Fibroblast of skin of left biceps (primary cell): ENCODE results near the gene JOSD2.
"Not testable (repeated sequence)": the region's sequence is repeated elsewhere in the genome, so short reads cannot be mapped to it uniquely, and the experiment has no call there.

Experiments
- DNase-seq, 2 experiments: peaks; one replicate each; pipeline ENCODE4 v3.0.0-alpha.2; 2013; ENCODE audit warnings: low read depth in 2 of 2

JOSD2 gene

DNA sequence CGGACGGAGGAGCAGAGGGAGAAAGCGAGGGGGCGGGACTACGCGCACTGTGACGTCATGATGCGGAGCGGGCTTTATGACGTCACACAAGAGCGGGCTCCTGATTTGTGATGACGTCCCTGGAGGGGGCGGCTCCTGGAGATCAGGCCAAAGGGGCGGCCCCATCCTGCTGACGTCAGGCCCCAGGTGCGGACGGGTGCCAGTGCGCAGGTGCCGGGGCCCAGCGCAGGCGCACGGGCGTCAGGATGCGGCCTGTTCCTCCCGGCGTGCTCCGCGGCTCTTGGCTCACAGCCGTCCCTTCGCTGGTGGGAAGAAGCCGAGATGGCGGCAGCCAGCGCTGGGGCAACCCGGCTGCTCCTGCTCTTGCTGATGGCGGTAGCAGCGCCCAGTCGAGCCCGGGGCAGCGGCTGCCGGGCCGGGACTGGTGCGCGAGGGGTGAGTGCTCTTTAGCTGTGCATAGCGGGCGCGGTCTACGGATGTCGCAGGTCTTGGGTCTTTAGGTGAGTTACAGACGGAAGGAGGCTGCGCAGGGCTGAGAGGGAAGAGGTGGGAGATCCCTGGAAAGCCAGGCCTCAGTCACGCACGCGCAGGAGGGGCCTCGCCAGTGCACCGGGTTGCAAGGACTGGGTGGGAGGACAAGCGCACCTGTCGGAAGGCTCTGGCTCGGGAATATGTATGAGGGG lies 34.6 kb downstream of the JOSD2 start, which contains the start of the genes EMC10 and GARIN5A:
Gene EMC10 (plus strand): TSS at position 284 of the 683 bp plus-strand sequence. CDS start 38 bp downstream, at position 322.
Gene GARIN5A (minus strand): TSS at position 625 of the 683 bp plus-strand sequence. CDS start 460 bp downstream, at position 165.
- peak; percentile 78 to 82 for DNase-seq

DNA sequence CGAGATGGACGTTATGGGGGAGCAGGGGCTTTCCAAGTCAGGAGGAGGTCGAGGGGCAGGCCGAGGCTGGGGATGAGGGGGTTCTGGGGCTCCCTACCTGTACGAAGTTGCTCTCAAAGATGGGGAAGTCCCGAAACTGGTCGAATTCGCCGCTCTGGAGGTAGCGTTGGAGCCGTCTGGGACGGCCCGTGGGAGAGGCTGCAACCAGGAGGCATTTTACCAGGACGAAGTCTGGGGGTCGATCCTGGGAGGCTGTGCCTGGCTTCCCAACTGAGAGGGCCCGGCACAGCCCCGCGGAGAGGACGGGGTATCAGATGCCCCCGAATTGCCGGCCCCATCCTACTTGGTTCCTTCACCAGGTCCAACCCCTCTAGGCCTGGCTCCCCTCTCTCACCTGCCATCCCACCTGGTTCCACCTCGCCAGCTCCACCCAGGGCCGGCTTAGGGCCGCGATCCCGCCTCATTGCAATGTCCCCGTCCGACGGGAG lies 35.2 kb downstream of the JOSD2 start:
- no peak for DNase-seq

DNA sequence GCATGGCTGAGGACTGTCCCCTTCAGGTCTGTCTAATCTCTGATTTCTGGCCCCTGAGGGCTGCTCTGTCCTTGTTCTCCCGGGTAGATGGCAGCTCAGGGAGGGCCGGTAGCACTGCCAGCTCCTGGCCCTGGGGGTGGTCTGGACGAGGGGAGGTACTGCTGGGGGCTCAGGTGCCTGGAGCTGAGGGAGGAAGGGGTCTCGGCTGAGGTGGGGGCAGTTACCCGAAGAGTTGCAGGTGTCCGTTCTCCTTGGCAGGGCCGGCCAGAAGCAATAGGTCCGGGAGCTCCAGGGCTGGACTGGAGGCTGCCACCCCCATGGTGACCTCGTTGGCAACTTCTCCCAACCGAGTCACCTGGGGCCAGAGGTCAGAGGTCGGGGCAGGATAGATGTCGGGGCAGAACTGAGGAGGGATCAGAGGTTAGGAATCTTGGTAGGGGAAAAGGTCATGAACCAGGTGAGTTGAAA lies 35.9 kb downstream of the JOSD2 start:
- DNase-seq, result no peak

DNA sequence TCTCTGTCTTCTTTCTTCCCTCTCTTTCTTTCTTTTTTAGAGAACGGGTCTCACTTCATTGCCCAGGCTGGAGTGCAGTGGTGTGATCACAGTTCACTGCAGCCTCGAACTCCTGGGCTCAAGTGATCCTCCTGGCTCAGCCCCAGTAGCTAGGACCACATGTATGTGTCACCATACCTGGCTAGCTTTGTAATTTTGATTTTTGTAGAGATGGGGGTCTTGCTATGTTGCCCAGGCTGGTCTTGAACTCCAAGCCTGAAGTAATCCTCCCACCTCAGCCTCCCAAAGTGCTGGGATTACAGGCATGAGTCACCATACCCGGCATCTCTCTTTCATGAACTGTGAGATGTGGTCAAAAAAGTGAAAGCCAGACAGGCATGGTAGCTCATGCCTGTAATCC lies 37.7 kb downstream of the JOSD2 start:
- not testable (repeated sequence) for DNase-seq

DNA sequence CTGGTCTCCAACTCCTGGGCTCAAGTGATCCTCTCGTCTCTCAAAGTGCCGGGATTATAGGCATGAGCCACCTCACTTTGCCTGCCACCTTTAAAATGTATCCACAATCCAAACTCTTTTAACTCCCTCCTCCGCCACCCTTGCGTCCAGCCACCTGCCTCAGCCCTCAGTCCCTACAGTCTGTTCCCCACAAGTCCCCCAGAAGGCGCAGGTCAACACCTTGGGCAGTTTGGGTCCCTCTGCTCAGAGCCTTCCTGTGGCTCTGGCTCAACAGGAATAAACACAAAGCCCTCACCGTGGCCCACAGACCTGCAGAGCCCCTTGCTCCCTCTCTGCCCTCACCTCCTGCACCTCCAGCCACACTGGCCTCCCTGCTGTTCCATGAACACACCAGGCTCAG lies 42.2 kb downstream of the JOSD2 start:
- DNase-seq, result no peak

DNA sequence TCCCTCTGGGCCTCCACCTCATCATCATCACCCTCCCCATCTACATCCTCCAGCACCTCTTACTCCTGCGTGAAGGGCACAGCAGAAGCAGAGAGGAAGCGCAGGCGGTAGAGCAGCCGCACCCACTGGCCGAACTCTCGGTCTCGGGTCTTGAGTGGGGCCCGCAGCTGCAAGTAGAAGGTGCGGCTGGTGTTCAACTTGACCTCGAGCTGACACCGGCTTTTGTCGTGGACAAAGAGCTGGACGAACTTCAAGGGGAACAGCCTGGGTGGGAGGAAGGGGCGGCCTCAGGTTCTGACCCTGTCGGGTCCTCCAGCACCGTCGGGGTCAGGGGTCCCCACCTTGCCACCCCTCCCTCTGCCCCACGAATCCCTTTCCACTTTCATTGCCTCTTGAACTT lies 43.4 kb downstream of the JOSD2 start:
- no peak for DNase-seq

DNA sequence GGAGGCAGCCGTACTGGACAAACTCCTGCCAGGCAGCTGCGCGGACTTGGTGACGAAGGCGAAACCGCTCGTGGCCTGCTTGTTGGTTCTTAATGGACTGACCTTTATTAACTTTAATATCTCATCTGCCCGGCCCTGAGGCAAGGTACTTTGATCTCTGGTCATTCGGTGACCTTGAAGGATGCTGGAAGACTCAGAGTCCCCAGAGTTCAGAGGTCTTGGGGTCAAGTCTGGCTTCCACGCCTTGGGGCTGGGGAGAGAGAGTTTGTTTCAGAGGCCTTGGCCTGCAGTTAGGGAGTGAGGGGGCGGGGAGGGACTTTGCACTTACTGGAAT lies 44.3 kb downstream of the JOSD2 start:
- no peak for DNase-seq

GRCh38 chr19:50465986-50466705 lies 44.8 kb downstream of the JOSD2 start:
- DNase-seq, result no peak

DNA sequence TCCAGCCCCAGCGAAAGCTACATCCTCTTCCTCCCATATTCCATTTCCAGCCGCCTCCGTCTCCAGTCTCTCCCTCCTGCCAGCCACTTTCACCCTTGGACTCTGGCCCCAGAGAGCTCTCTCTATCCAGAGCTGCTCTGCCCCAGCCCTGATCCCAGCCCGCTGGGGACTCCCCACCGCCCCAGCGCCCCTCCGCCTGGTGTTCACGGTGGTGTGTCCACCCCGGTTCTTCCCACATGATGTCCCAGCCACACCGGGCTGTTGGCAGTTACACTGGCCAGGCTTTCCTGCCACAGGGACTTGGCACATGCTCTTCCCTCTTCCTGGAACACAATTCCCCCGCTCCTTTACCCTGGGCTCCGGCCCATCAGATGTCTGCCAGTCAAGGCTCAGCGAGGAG lies 46.0 kb downstream of the JOSD2 start:
- DNase-seq, result no peak

GRCh38 chr19:50464348-50464747 lies 46.6 kb downstream of the JOSD2 start:
- no peak for DNase-seq

DNA sequence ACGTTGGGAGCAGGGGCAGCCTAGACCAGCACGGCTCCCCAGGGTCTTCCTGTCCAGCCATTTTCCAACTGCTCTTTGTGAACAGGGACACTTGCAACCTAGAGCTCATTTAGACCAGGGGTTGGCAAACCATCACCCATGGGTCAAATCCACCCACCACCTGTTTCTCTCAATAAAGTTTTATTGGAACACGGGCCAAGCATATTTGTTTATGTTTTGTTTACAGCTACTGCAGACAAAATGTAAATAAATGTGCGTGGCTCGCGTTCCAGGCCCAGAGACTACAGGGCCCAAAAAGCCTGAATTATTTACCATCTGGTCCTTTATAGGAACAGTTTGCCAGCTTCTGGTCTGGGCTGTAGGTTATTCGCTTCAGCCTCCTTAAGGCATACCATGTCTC lies 48.0 kb downstream of the JOSD2 start:
- DNase-seq, result no peak

- DNase-seq, result peak in 1 of 2 experiments; percentile 14
These were observed 49.7 kb downstream of the JOSD2 start for GRCh38 chr19:50461066-50461875.

DNA sequence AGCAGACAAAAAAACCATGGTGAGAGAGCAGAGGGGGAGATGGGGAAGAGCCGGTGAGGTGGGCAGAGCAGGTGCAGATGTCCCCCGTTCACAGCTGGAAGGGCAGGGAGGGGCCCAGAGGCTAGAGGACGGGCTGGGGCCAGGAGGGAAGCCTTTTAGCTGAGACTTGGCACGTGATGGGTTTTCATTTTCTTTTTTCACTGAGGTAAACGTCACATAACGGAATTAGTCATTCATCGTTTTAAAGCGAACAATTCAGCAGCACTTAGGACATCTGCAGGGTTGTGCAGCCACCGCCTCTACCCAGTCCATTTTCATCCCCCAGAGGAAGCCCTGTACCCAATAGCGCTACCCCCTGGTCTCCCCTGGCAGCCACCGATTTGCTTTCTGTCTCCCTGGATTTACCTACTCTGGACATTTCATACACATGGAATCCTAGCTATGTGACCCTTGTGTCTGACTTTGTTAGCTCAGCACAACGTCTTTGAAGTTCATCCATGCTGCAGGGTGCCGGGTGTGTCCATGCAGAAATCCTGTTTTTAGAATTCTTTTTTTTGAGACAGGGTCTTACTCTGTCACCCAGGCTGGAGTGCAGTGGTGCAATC lies 50.7 kb downstream of the JOSD2 start:
- no peak for DNase-seq

DNA sequence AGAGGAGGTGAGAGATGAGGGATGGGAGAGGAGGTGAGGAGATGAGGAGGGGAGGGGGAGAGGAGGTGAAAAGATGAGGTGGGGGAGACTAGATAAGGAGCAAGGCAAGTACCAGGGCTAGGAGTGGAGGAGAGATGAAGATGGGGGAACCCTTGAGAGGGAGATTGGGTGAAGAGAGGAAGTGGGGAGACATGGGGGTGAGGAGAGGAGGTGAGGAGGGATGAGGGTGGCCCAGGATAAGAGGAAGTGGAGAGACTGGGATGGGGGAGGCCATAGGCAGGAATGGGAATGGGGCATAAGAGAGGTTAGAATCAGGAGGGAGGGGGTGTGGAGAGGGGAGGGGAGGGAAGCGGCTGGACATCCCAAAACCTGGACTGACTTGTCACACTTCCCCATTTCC lies 51.4 kb downstream of the JOSD2 start:
- DNase-seq, result no peak

DNA sequence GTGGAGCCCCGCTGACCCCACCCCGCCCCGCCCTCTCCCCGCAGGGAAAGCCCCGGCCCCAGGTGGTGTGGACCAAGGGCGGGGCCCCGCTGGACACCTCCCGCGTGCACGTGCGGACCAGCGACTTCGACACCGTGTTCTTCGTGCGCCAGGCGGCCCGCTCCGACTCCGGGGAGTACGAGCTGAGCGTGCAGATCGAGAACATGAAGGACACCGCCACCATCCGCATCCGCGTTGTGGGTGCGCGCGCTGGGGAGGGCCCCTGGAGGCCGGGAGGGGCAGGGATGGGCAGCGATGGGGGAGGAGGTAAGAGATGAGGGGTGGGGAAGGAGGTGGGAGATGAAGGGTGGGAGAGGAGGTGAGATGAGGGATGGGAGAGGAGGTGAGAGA lies 51.9 kb downstream of the JOSD2 start:
- no peak for DNase-seq

- DNase-seq, result no peak
These were observed 52.5 kb downstream of the JOSD2 start for GRCh38 chr19:50458396-50459066.

DNA sequence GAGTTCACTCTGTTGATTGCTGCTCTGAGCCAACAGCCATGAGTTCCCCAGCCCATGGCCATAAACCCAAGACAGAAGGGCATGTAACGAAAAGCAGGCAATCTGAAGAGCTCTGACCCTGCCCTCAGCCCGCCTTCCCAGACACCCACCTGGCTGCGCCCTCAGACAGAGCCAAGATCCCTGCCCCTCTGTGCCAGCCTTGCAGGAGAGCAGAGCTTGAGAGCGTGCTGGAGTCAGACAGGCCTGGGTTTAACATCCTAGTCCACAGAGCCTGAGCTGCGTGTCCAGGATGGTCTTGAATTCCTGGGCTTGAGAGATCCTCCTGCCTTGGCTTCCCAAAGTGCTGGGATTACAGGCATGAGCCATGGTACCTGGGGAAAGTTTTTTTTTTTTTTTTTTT lies 53.7 kb downstream of the JOSD2 start:
- no peak for DNase-seq
